Mesenchymal stem cell (in vitro differentiated cells and primary cell): Measurements from ENCODE around the gene KCNQ2.

Experiments used
- DNase-seq: peaks from one replicate; pipeline ENCODE4 v3.0.0-alpha.2; 2013
- H2AFZ ChIP-seq: one replicate; pipeline ENCODE4 v1.6.1; 2013; ENCODE audit warnings: low read depth, mild to moderate bottlenecking, control low read depth, inconsistent platforms, low read length, moderate library complexity
- H2AK5ac ChIP-seq: 2 replicates; pipeline ENCODE4 v1.6.1; 2013; ENCODE audit warnings: low read length, moderate library complexity, mild to moderate bottlenecking, inconsistent platforms; ENCODE audit not compliant: severe bottlenecking
- H2BK120ac ChIP-seq: one replicate; pipeline ENCODE4 v1.6.1; 2013; ENCODE audit warnings: low read depth, mild to moderate bottlenecking, inconsistent platforms, low read length, moderate library complexity
- H2BK12ac ChIP-seq, 2 experiments: one replicate each; pipeline ENCODE4 v1.6.1; 2013; ENCODE audit warnings: inconsistent platforms in 2 of 2, low read length in 2 of 2, mild to moderate bottlenecking in 2 of 2, moderate library complexity in 2 of 2, control low read depth in 1 of 2
- H2BK15ac ChIP-seq: one replicate; pipeline ENCODE4 v1.6.1; 2013; ENCODE audit warnings: mild to moderate bottlenecking, low read depth, inconsistent platforms; ENCODE audit not compliant: poor library complexity, severe bottlenecking
- H2BK5ac ChIP-seq: 2 replicates; pipeline ENCODE4 v1.6.1; 2013; ENCODE audit warnings: low read depth, mild to moderate bottlenecking, low read length, control low read depth, inconsistent platforms; ENCODE audit not compliant: poor library complexity, severe bottlenecking
- H3K14ac ChIP-seq, 2 experiments: one replicate each; pipeline ENCODE4 v1.6.1; 2013; ENCODE audit warnings: inconsistent platforms in 2 of 2, low read length in 2 of 2, control low read depth in 1 of 2, mild to moderate bottlenecking in 1 of 2, moderate library complexity in 1 of 2
- H3K18ac ChIP-seq, 2 experiments: one replicate each; pipeline ENCODE4 v1.6.1; 2013; ENCODE audit warnings: inconsistent platforms in 2 of 2, low read length in 2 of 2, control low read depth in 1 of 2, low read depth in 1 of 2, mild to moderate bottlenecking in 1 of 2
- H3K23ac ChIP-seq, 2 experiments: one replicate each; pipeline ENCODE4 v1.6.1; 2013; ENCODE audit warnings: inconsistent platforms in 2 of 2, low read length in 2 of 2, mild to moderate bottlenecking in 2 of 2, moderate library complexity in 2 of 2, control low read depth in 1 of 2
- H3K27ac ChIP-seq: 2 replicates; pipeline ENCODE4 v1.5.1; 2013; ENCODE audit warnings: mild to moderate bottlenecking, moderate library complexity, low read length, control low read depth, inconsistent platforms; ENCODE audit not compliant: poor library complexity, severe bottlenecking
- H3K27me3 ChIP-seq, 2 experiments: 2 replicates each; pipeline versions ENCODE4 v1.6.1 to v1.7.0; 2013; ENCODE audit warnings: low read length in 2 of 2, mild to moderate bottlenecking in 2 of 2, moderate library complexity in 2 of 2, control low read depth in 1 of 2, inconsistent platforms in 1 of 2; ENCODE audit not compliant: control insufficient read depth in 1 of 2, insufficient read depth in 1 of 2
- H3K36me3 ChIP-seq, 2 experiments: 2 replicates each; pipeline versions ENCODE4 v1.6.1 to v1.7.0; 2013; ENCODE audit warnings: low read length in 2 of 2, control low read depth in 1 of 2, inconsistent platforms in 1 of 2, low read depth in 1 of 2, mild to moderate bottlenecking in 1 of 2; ENCODE audit not compliant: insufficient read depth in 2 of 2, control insufficient read depth in 1 of 2
- H3K4ac ChIP-seq, 2 experiments: one replicate each; pipeline ENCODE4 v1.6.1; 2013; ENCODE audit warnings: inconsistent platforms in 2 of 2, low read length in 2 of 2, mild to moderate bottlenecking in 2 of 2, moderate library complexity in 2 of 2, control low read depth in 1 of 2, low read depth in 1 of 2
- H3K4me1 ChIP-seq: 2 replicates; pipeline ENCODE4 v1.6.1; 2013; ENCODE audit warnings: low read depth, low read length, control low read depth; ENCODE audit not compliant: control insufficient read depth, insufficient read depth
- H3K4me2 ChIP-seq: 2 replicates; pipeline ENCODE4 v1.6.1; 2013; ENCODE audit warnings: low read length, mild to moderate bottlenecking, inconsistent platforms; ENCODE audit not compliant: poor library complexity, severe bottlenecking
- H3K4me3 ChIP-seq, 2 experiments: 2 replicates each; pipeline versions ENCODE4 v1.5.1 to v1.7.0; 2013; ENCODE audit warnings: low read length in 2 of 2, mild to moderate bottlenecking in 2 of 2, control low read depth in 1 of 2, low read depth in 1 of 2; ENCODE audit not compliant: insufficient read depth in 1 of 2
- H3K79me1 ChIP-seq: replicated peaks from 2 replicates; pipeline ENCODE4 v1.6.1; 2013; ENCODE audit warnings: mild to moderate bottlenecking, control low read depth, low read length, inconsistent platforms; ENCODE audit not compliant: poor library complexity, severe bottlenecking
- H3K9ac ChIP-seq: 2 replicates; pipeline ENCODE4 v1.7.0; 2013; ENCODE audit warnings: mild to moderate bottlenecking, low read length, moderate library complexity
- H3K9me3 ChIP-seq: 2 replicates; pipeline ENCODE4 v1.7.0; 2013; ENCODE audit warnings: mild to moderate bottlenecking, low read length; ENCODE audit not compliant: control insufficient read depth
- H4K8ac ChIP-seq: one replicate; pipeline ENCODE4 v1.6.1; 2013; ENCODE audit warnings: inconsistent platforms, mild to moderate bottlenecking, low read length, moderate library complexity
- H4K91ac ChIP-seq: one replicate; pipeline ENCODE4 v1.6.1; 2013; ENCODE audit warnings: mild to moderate bottlenecking, low read length, inconsistent platforms
- WGBS: methylation state at CpG from one replicate; pipeline ENCODE4 v1.1.7; 2013; ENCODE audit warnings: mixed read lengths; 5-methylcytosine and 5-hydroxymethylcytosine counted together

KCNQ2 gene

GRCh38 chr20:63472862-63473390 is 471 bp upstream of the KCNQ2 start:
- Histone ChIP-seq H2AFZ (no peak overlapping the region), H4K91ac (no peak overlapping the region), H3K4ac (no peak overlapping the region), H2BK5ac (no peak overlapping the region), H2BK120ac (no peak overlapping the region), H3K14ac (no peak overlapping the region), H3K27ac (no peak overlapping the region), H3K4me1 (peaks cover 10% of the 10 kb centered on the region), H4K8ac (no peak overlapping the region), H3K27me3 (peaks cover 75 to 81% of the 10 kb centered on the region in 2 experiments), H3K4me2 (no peak overlapping the region), H2BK15ac (no peak overlapping the region), H3K9ac (no peak overlapping the region), H3K36me3 (no peaks in the 10 kb centered on the region), H3K9me3 (no peaks in the 10 kb centered on the region), H2AK5ac (no peak overlapping the region), H2BK12ac (no peak overlapping the region), H3K79me1 (no peaks in the 10 kb centered on the region), H3K23ac (no peak overlapping the region), H3K18ac (no peak overlapping the region), H3K4me3 (no peak overlapping the region)
- 78% methylated on average over 11 of the region's 13 CpGs for WGBS
- DNase-seq, result no peak

- Histone ChIP-seq H2BK12ac (no peak overlapping the region), H3K27me3 (peaks cover 78 to 82% of the 10 kb centered on the region in 2 experiments), H2BK120ac (no peak overlapping the region), H4K8ac (no peak overlapping the region), H3K4me2 (no peak overlapping the region), H3K4ac (no peak overlapping the region), H2AK5ac (no peak overlapping the region), H3K23ac (no peak overlapping the region), H3K36me3 (no peaks in the 10 kb centered on the region), H3K9ac (no peak overlapping the region), H2BK15ac (no peak overlapping the region), H4K91ac (no peak overlapping the region), H2AFZ (no peak overlapping the region), H3K4me1 (peaks cover 10% of the 10 kb centered on the region), H2BK5ac (no peak overlapping the region), H3K4me3 (no peak overlapping the region), H3K79me1 (no peaks in the 10 kb centered on the region), H3K9me3 (no peaks in the 10 kb centered on the region), H3K27ac (no peak overlapping the region), H3K18ac (no peak overlapping the region), H3K14ac (no peak overlapping the region)
- WGBS, result 2% methylated on average over 27 of the region's 27 CpGs
- no peak for DNase-seq
Observed at GRCh38 chr20:63471717-63471980, 806 bp downstream of the KCNQ2 start.

GRCh38 chr20:63471002-63471716 is 1.3 kb downstream of the KCNQ2 start:
- no peak overlapping the region for H2BK15ac ChIP-seq
- WGBS, result 16% methylated on average over 33 of the region's 46 CpGs
- no peak overlapping the region for H2AK5ac ChIP-seq

GRCh38 chr20:63470410-63470809 is 2.0 kb downstream of the KCNQ2 start:
- Histone ChIP-seq H2AFZ (no peak overlapping the region), H3K4me3 (no peak overlapping the region), H3K36me3 (no peaks in the 10 kb centered on the region), H2AK5ac (no peak overlapping the region), H3K27me3 (peaks cover 75 to 85% of the 10 kb centered on the region in 2 experiments), H3K4me2 (no peak overlapping the region), H2BK5ac (no peak overlapping the region), H3K79me1 (no peaks in the 10 kb centered on the region), H2BK120ac (no peak overlapping the region), H4K8ac (no peak overlapping the region), H3K9me3 (no peaks in the 10 kb centered on the region), H3K4me1 (peaks cover 10% of the 10 kb centered on the region), H3K4ac (no peak overlapping the region), H4K91ac (no peak overlapping the region), H2BK15ac (no peak overlapping the region), H2BK12ac (no peak overlapping the region), H3K14ac (no peak overlapping the region), H3K27ac (no peak overlapping the region), H3K18ac (no peak overlapping the region), H3K9ac (no peak overlapping the region), H3K23ac (no peak overlapping the region)
- no peak for DNase-seq
- 81% methylated on average over 10 of the region's 10 CpGs for whole genome bisulfite sequencing

More at GRCh38 chr20:63471002-63471716, 1.3 kb downstream of the KCNQ2 start:
- Histone ChIP-seq H3K27ac (no peak overlapping the region), H3K23ac (no peak overlapping the region), H3K36me3 (no peaks in the 10 kb centered on the region), H3K18ac (no peak overlapping the region), H2BK120ac (no peak overlapping the region), H4K91ac (no peak overlapping the region), H4K8ac (no peak overlapping the region), H3K4me2 (no peak overlapping the region), H2BK5ac (no peak overlapping the region), H3K79me1 (no peaks in the 10 kb centered on the region), H3K4me3 (peak overlapping the region in 1 of 2 experiments; percentile 10), H3K9me3 (no peaks in the 10 kb centered on the region), H3K9ac (no peak overlapping the region), H3K4me1 (peaks cover 10% of the 10 kb centered on the region), H3K14ac (no peak overlapping the region), H2AFZ (no peak overlapping the region), H2BK12ac (no peak overlapping the region), H3K4ac (no peak overlapping the region), H3K27me3 (peaks cover 78 to 86% of the 10 kb centered on the region in 2 experiments)
- no peak for DNase-seq
